GM12801 (cell line): ENCODE measurements around the gene INMT.

ENCODE experiments used
- CTCF ChIP-seq: IDR thresholded peaks from one replicate; pipeline ENCODE4 v1.5.1; 2011; ENCODE audit warnings: control low read depth; ENCODE audit not compliant: insufficient read length; ENCODE audit errors: extremely low read depth

The INMT gene

GRCh38 chr7:30764030-30764975, 12.4 kb downstream of the INMT start:
- TF ChIP-seq CTCF: no peak

- no peak for TF ChIP-seq CTCF
Observed at GRCh38 chr7:30765408-30765807, 13.5 kb downstream of the INMT start.

GRCh38 chr7:30770845-30771173, 18.9 kb downstream of the INMT start:
- no peak for TF ChIP-seq CTCF

GRCh38 chr7:30771174-30771879, 19.4 kb downstream of the INMT start, which contains the start of gene MINDY4:
Gene MINDY4, plus strand, starts transcription at chr7:30771417. Its CDS starts 77 bp downstream, at chr7:30771494.
- TF ChIP-seq CTCF: no peak

GRCh38 chr7:30771880-30772425, 20.0 kb downstream of the INMT start:
- no peak for TF ChIP-seq CTCF

- TF ChIP-seq CTCF: no peak
Observed at GRCh38 chr7:30772984-30773383, 21.0 kb downstream of the INMT start.

GRCh38 chr7:30775992-30776391, 24.1 kb downstream of the INMT start:
- no peak for TF ChIP-seq CTCF
